GM23338 (cell line): ENCODE results near the gene ATRIP. TPM values are rescaled to one million over a fixed set of nuclear protein-coding genes. Genes with fewer than 3 reads are reported as not detected.

Experiments
- ATAC-seq: fragments of 200-7000 bp; cut with Tn5 transposase; 3 replicates; pipeline ENCODE4 v1.9.1; 2020
- DNase-seq: peaks from one replicate; pipeline ENCODE4 v3.0.0-alpha.2; 2015; ENCODE audit warnings: low spot score
- H2AFZ ChIP-seq: fragments of 200-600 bp; sonication (generic); 2 replicates; pipeline ENCODE4 v1.8.0; 2016; ENCODE audit warnings: antibody characterized with exemption, mild to moderate bottlenecking, moderate library complexity
- H3F3A ChIP-seq: fragments of 200-600 bp; sonication (generic); replicated peaks from 2 replicates; pipeline ENCODE4 v1.8.0; 2017; ENCODE audit warnings: antibody characterized with exemption, mixed run types, low read depth
- H3K27ac ChIP-seq: fragments of 200-600 bp; sonication (generic); 2 replicates; pipeline ENCODE4 v1.6.1; 2016; ENCODE audit warnings: low read depth
- H3K27me3 ChIP-seq: fragments of 200-600 bp; sonication (generic); 2 replicates; pipeline ENCODE4 v1.8.0; 2016; ENCODE audit warnings: mild to moderate bottlenecking, mixed run types, moderate library complexity; ENCODE audit not compliant: insufficient read depth
- H3K36me3 ChIP-seq: fragments of 200-600 bp; sonication (generic); 2 replicates; pipeline ENCODE4 v1.8.0; 2016; ENCODE audit warnings: mild to moderate bottlenecking; ENCODE audit not compliant: insufficient read depth
- H3K4me1 ChIP-seq: fragments of 200-600 bp; sonication (generic); 2 replicates; pipeline ENCODE4 v1.8.0; 2016; ENCODE audit warnings: mild to moderate bottlenecking, moderate library complexity; ENCODE audit not compliant: insufficient read depth
- H3K4me2 ChIP-seq: fragments of 200-600 bp; sonication (generic); 2 replicates; pipeline ENCODE4 v1.7.1; 2017; ENCODE audit warnings: mixed run types
- H3K4me3 ChIP-seq: fragments of 200-600 bp; sonication (generic); 2 replicates; pipeline ENCODE4 v1.6.1; 2016; ENCODE audit warnings: mixed run types
- H3K79me2 ChIP-seq: fragments of 200-600 bp; sonication (generic); replicated peaks from 2 replicates; pipeline ENCODE4 v1.8.0; 2017; ENCODE audit warnings: mild to moderate bottlenecking; ENCODE audit not compliant: insufficient read depth
- H3K9me2 ChIP-seq: fragments of 200-600 bp; sonication (generic); 2 replicates; pipeline ENCODE4 v1.8.0; 2017; ENCODE audit not compliant: insufficient read depth
- H4K20me1 ChIP-seq: fragments of 200-600 bp; sonication (generic); replicated peaks from 2 replicates; pipeline ENCODE4 v1.8.0; 2017; ENCODE audit warnings: mild to moderate bottlenecking; ENCODE audit not compliant: insufficient read depth
- H3K27ac Mint-ChIP-seq: 2 replicates; pipeline ENCODE4 v1.8.0; 2020; ENCODE audit warnings: inconsistent platforms, mild to moderate bottlenecking, moderate library complexity, mixed read lengths
- H3K27me3 Mint-ChIP-seq: 3 replicates; pipeline ENCODE4 v1.8.0; 2022; ENCODE audit warnings: low read depth, mild to moderate bottlenecking, moderate library complexity, mixed read lengths, inconsistent platforms; ENCODE audit not compliant: insufficient read depth, poor library complexity
- H3K36me3 Mint-ChIP-seq: 3 replicates; pipeline ENCODE4 v1.8.0; 2021; ENCODE audit warnings: low read depth, mild to moderate bottlenecking, inconsistent platforms, moderate library complexity, mixed read lengths
- H3K4me1 Mint-ChIP-seq: 3 replicates; pipeline ENCODE4 v1.8.0; 2020; ENCODE audit warnings: mild to moderate bottlenecking, inconsistent platforms, mixed read lengths
- H3K4me3 Mint-ChIP-seq: 3 replicates; pipeline ENCODE4 v1.8.0; 2021; ENCODE audit warnings: moderate library complexity, mild to moderate bottlenecking, inconsistent platforms, mixed read lengths
- H3K9me3 Mint-ChIP-seq: 3 replicates; pipeline ENCODE4 v1.8.0; 2020; ENCODE audit warnings: moderate library complexity, mild to moderate bottlenecking, inconsistent platforms, mixed read lengths
- polyA plus RNA-seq: library from polyadenylated mRNA; unstranded; fragments of >200 nt; fragmentation: Nextera tagmentation; extraction: Ambion mirVana; gene quantifications from 2 replicates; pipeline ENCODE4 v1.2.1, GENCODE V29; 2016
- total RNA-seq: library from RNA; depleted of rRNA; stranded (reverse); fragments of >200 nt; shearing (Covaris generic); gene quantifications from 2 replicates; pipeline ENCODE4 v1.2.3, GENCODE V29; 2014
- TF ChIP-seq, protein P1 (sequence below): IDR thresholded peaks from one replicate; pipeline ENCODE4 v1.6.1; 2018; ENCODE audit warnings: antibody characterized with exemption; ENCODE audit not compliant: unreplicated experiment
- TF ChIP-seq, protein P2 (sequence below): fragments of 250-450 bp; sonication (Bioruptor Pico); IDR thresholded peaks from 2 replicates; pipeline ENCODE4 v1.5.0; 2020; ENCODE audit warnings: mild to moderate bottlenecking, moderate library complexity
- TF ChIP-seq, protein P3 (sequence below): IDR thresholded peaks from 2 replicates; pipeline ENCODE4 v1.6.1; 2016; ENCODE audit warnings: antibody characterized with exemption

The ATRIP gene
- total and polyA plus RNA-seq, 2 experiments from 2014 or later, result 5.8 to 17.3 TPM

DNA sequence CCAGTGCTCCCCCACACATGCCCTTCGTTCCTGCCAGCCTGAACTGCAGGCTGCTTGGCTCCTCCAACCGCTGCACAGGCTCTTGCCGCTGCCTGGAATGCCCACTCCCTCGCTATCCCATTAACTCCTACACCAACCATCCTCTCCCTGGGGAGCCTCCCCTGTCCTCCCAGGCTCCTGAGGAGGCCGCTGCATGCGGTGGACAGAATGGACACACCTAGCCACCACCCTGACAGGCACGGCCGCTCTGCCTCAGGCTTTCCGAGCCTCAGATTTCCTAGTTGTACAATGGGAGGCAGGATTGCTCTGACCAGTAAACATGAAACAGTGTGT is 18.9 kb upstream of the ATRIP start:
- H3K36me3 ChIP-seq, result peaks cover 10% of the 10 kb centered on the region
- Mint-ChIP-seq H3K4me3 (peak overlapping the region; percentile 86), H3K36me3 (peaks cover 43% of the 10 kb centered on the region), H3K27me3 (peaks cover 18% of the 10 kb centered on the region), H3K4me1 (peaks cover 61% of the 10 kb centered on the region), H3K27ac (peak overlapping the region; percentile 92; the same call in 1 of the 2 replicates), H3K9me3 (peaks cover 3% of the 10 kb centered on the region; the same call in 1 of the 3 replicates)
- H4K20me1 ChIP-seq, result peaks cover 21% of the 10 kb centered on the region
- H3K27me3 ChIP-seq, result no peaks in the 10 kb centered on the region
- H3K4me1 ChIP-seq, result peaks cover 35% of the 10 kb centered on the region
- 0 out of 2 replicates have a peak overlapping the region, but pooled peaks have one; percentile 19 for H3K27ac ChIP-seq
- H3K4me2 ChIP-seq, result peak overlapping the region; percentile 86
- peak overlapping the region; percentile 84 for H3K4me3 ChIP-seq
- H2AFZ ChIP-seq, result no peak overlapping the region
- TF ChIP-seq, protein P1, sequence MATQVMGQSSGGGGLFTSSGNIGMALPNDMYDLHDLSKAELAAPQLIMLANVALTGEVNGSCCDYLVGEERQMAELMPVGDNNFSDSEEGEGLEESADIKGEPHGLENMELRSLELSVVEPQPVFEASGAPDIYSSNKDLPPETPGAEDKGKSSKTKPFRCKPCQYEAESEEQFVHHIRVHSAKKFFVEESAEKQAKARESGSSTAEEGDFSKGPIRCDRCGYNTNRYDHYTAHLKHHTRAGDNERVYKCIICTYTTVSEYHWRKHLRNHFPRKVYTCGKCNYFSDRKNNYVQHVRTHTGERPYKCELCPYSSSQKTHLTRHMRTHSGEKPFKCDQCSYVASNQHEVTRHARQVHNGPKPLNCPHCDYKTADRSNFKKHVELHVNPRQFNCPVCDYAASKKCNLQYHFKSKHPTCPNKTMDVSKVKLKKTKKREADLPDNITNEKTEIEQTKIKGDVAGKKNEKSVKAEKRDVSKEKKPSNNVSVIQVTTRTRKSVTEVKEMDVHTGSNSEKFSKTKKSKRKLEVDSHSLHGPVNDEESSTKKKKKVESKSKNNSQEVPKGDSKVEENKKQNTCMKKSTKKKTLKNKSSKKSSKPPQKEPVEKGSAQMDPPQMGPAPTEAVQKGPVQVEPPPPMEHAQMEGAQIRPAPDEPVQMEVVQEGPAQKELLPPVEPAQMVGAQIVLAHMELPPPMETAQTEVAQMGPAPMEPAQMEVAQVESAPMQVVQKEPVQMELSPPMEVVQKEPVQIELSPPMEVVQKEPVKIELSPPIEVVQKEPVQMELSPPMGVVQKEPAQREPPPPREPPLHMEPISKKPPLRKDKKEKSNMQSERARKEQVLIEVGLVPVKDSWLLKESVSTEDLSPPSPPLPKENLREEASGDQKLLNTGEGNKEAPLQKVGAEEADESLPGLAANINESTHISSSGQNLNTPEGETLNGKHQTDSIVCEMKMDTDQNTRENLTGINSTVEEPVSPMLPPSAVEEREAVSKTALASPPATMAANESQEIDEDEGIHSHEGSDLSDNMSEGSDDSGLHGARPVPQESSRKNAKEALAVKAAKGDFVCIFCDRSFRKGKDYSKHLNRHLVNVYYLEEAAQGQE, result no peak
- TF ChIP-seq, protein P2, sequence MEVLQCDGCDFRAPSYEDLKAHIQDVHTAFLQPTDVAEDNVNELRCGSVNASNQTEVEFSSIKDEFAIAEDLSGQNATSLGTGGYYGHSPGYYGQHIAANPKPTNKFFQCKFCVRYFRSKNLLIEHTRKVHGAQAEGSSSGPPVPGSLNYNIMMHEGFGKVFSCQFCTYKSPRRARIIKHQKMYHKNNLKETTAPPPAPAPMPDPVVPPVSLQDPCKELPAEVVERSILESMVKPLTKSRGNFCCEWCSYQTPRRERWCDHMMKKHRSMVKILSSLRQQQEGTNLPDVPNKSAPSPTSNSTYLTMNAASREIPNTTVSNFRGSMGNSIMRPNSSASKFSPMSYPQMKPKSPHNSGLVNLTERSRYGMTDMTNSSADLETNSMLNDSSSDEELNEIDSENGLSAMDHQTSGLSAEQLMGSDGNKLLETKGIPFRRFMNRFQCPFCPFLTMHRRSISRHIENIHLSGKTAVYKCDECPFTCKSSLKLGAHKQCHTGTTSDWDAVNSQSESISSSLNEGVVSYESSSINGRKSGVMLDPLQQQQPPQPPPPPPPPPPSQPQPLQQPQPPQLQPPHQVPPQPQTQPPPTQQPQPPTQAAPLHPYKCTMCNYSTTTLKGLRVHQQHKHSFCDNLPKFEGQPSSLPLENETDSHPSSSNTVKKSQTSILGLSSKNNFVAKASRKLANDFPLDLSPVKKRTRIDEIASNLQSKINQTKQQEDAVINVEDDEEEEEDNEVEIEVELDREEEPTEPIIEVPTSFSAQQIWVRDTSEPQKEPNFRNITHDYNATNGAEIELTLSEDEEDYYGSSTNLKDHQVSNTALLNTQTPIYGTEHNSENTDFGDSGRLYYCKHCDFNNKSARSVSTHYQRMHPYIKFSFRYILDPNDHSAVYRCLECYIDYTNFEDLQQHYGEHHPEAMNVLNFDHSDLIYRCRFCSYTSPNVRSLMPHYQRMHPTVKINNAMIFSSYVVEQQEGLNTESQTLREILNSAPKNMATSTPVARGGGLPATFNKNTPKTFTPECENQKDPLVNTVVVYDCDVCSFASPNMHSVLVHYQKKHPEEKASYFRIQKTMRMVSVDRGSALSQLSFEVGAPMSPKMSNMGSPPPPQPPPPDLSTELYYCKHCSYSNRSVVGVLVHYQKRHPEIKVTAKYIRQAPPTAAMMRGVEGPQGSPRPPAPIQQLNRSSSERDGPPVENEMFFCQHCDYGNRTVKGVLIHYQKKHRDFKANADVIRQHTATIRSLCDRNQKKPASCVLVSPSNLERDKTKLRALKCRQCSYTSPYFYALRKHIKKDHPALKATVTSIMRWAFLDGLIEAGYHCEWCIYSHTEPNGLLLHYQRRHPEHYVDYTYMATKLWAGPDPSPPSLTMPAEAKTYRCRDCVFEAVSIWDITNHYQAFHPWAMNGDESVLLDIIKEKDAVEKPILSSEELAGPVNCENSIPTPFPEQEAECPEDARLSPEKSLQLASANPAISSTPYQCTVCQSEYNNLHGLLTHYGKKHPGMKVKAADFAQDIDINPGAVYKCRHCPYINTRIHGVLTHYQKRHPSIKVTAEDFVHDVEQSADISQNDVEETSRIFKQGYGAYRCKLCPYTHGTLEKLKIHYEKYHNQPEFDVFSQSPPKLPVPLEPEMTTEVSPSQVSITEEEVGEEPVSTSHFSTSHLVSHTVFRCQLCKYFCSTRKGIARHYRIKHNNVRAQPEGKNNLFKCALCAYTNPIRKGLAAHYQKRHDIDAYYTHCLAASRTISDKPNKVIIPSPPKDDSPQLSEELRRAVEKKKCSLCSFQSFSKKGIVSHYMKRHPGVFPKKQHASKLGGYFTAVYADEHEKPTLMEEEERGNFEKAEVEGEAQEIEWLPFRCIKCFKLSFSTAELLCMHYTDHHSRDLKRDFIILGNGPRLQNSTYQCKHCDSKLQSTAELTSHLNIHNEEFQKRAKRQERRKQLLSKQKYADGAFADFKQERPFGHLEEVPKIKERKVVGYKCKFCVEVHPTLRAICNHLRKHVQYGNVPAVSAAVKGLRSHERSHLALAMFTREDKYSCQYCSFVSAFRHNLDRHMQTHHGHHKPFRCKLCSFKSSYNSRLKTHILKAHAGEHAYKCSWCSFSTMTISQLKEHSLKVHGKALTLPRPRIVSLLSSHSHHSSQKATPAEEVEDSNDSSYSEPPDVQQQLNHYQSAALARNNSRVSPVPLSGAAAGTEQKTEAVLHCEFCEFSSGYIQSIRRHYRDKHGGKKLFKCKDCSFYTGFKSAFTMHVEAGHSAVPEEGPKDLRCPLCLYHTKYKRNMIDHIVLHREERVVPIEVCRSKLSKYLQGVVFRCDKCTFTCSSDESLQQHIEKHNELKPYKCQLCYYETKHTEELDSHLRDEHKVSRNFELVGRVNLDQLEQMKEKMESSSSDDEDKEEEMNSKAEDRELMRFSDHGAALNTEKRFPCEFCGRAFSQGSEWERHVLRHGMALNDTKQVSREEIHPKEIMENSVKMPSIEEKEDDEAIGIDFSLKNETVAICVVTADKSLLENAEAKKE (CRISPR knock-in tag), result no peak
- TF ChIP-seq, protein P3, sequence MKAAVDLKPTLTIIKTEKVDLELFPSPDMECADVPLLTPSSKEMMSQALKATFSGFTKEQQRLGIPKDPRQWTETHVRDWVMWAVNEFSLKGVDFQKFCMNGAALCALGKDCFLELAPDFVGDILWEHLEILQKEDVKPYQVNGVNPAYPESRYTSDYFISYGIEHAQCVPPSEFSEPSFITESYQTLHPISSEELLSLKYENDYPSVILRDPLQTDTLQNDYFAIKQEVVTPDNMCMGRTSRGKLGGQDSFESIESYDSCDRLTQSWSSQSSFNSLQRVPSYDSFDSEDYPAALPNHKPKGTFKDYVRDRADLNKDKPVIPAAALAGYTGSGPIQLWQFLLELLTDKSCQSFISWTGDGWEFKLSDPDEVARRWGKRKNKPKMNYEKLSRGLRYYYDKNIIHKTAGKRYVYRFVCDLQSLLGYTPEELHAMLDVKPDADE, result no peak
- no peak for ATAC-seq
- peaks cover 20% of the 10 kb centered on the region for H3F3A ChIP-seq
- DNase-seq, result no peak
- no peaks in the 10 kb centered on the region for H3K9me2 ChIP-seq
- peaks cover 65% of the 10 kb centered on the region for H3K79me2 ChIP-seq
